Parathyroid adenoma (tissue), 2 donors: ENCODE results near the gene PNLDC1.

Experiments
- H2AFZ ChIP-seq: fragments of 300-600 bp; sonication (generic); one replicate; pipeline ENCODE4 v1.7.0; 2017; ENCODE audit warnings: antibody characterized with exemption, mild to moderate bottlenecking
- H3K27ac ChIP-seq: fragments of 300-600 bp; sonication (generic); one replicate; pipeline ENCODE4 v1.7.0; 2017
- H3K27me3 ChIP-seq: fragments of 300-600 bp; sonication (generic); one replicate; pipeline ENCODE4 v1.7.0; 2017; ENCODE audit warnings: low read length; ENCODE audit not compliant: control insufficient read depth, insufficient read depth
- H3K36me3 ChIP-seq: fragments of 300-600 bp; sonication (generic); one replicate; pipeline ENCODE4 v1.7.0; 2017; ENCODE audit warnings: low read length; ENCODE audit not compliant: control insufficient read depth, insufficient read depth
- H3K4me1 ChIP-seq: fragments of 300-600 bp; sonication (generic); one replicate; pipeline ENCODE4 v1.7.0; 2017; ENCODE audit warnings: control low read depth
- H3K4me2 ChIP-seq: fragments of 300-600 bp; sonication (generic); one replicate; pipeline ENCODE4 v1.7.0; 2017; ENCODE audit warnings: low read length
- H3K4me3 ChIP-seq: fragments of 300-600 bp; sonication (generic); one replicate; pipeline ENCODE4 v1.7.0; 2017; ENCODE audit warnings: low read depth, low read length
- H3K79me2 ChIP-seq: fragments of 300-600 bp; sonication (generic); one replicate; pipeline ENCODE4 v1.7.0; 2017; ENCODE audit warnings: control low read depth
- H3K9ac ChIP-seq: fragments of 300-600 bp; sonication (generic); one replicate; pipeline ENCODE4 v1.7.0; 2017; ENCODE audit warnings: mild to moderate bottlenecking
- H3K9me3 ChIP-seq: fragments of 300-600 bp; sonication (generic); one replicate; pipeline ENCODE4 v1.7.0; 2017; ENCODE audit warnings: low read length; ENCODE audit not compliant: control insufficient read depth
- TF ChIP-seq, protein P1 (sequence below): fragments of 300-600 bp; sonication (generic); IDR thresholded peaks from one replicate; pipeline ENCODE4 v1.7.0; 2017; ENCODE audit warnings: antibody characterized with exemption, mild to moderate bottlenecking
- donor health status: primary hyperparathyroidism.

The PNLDC1 gene, protein sequence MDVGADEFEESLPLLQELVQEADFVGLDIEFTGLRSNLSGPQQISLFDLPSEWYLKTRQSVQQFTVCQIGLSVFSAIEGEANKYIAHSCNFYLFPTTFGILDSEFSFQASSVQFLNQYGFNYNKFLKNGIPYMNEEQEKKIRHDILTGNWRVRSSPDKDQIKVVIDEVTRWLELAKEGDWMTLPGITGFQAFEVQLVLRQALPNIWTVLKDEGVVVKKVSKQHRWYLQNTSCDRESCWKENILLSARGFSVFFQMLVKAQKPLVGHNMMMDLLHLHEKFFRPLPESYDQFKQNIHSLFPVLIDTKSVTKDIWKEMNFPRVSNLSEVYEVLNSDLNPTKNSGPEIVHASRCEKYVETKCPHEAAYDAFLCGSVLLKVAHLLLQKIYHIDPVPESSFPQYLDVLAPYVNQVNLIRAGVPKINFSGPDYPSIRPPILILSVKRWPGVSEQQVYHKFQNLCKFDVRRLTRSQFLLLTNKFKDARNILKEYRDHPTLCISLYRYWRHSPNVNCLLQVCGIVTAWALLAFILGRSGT

GRCh38 chr6:159800141-159800865, at the start of gene PNLDC1:
PNLDC1 (plus strand) TSS chr6:159800276; CDS start chr6:159800308, 32 bp downstream.
- no peak within 1 kb of the TSS for H3K27ac ChIP-seq
- H3K4me1 ChIP-seq = no peaks in the 10 kb centered on the region
- no peaks in the 10 kb centered on the region for H3K27me3 ChIP-seq
- no peak within 1 kb of the TSS for H3K4me3 ChIP-seq
- H3K9ac ChIP-seq = no peak within 1 kb of the TSS
- no peaks in the 10 kb centered on the region for H3K79me2 ChIP-seq
- TF ChIP-seq, protein P1, sequence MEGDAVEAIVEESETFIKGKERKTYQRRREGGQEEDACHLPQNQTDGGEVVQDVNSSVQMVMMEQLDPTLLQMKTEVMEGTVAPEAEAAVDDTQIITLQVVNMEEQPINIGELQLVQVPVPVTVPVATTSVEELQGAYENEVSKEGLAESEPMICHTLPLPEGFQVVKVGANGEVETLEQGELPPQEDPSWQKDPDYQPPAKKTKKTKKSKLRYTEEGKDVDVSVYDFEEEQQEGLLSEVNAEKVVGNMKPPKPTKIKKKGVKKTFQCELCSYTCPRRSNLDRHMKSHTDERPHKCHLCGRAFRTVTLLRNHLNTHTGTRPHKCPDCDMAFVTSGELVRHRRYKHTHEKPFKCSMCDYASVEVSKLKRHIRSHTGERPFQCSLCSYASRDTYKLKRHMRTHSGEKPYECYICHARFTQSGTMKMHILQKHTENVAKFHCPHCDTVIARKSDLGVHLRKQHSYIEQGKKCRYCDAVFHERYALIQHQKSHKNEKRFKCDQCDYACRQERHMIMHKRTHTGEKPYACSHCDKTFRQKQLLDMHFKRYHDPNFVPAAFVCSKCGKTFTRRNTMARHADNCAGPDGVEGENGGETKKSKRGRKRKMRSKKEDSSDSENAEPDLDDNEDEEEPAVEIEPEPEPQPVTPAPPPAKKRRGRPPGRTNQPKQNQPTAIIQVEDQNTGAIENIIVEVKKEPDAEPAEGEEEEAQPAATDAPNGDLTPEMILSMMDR = no peak
- H3K36me3 ChIP-seq = no peaks in the 10 kb centered on the region
- H2AFZ ChIP-seq = no peak within 1 kb of the TSS
- no peak within 1 kb of the TSS for H3K4me2 ChIP-seq
- no peaks in the 10 kb centered on the region for H3K9me3 ChIP-seq

- TF ChIP-seq, protein P1 = no peak
- no peak overlapping the region for H3K4me3 ChIP-seq
- H3K9ac ChIP-seq = no peak overlapping the region
- H3K27me3 ChIP-seq = no peaks in the 10 kb centered on the region
- no peak overlapping the region for H3K27ac ChIP-seq
- no peaks in the 10 kb centered on the region for H3K36me3 ChIP-seq
- no peak overlapping the region for H3K4me2 ChIP-seq
- no peaks in the 10 kb centered on the region for H3K4me1 ChIP-seq
- no peak overlapping the region for H2AFZ ChIP-seq
- no peaks in the 10 kb centered on the region for H3K9me3 ChIP-seq
- no peaks in the 10 kb centered on the region for H3K79me2 ChIP-seq
Measured at GRCh38 chr6:159751448-159751847, 48.6 kb upstream of the PNLDC1 start.

GRCh38 chr6:159753081-159753872, 46.8 kb upstream of the PNLDC1 start:
- no peaks in the 10 kb centered on the region for H3K9me3 ChIP-seq
- no peaks in the 10 kb centered on the region for H3K27me3 ChIP-seq
- no peaks in the 10 kb centered on the region for H3K36me3 ChIP-seq
- H3K27ac ChIP-seq = no peak overlapping the region
- no peaks in the 10 kb centered on the region for H3K79me2 ChIP-seq
- no peak overlapping the region for H3K4me2 ChIP-seq
- no peak overlapping the region for H3K9ac ChIP-seq
- TF ChIP-seq, protein P1 = no peak
- no peaks in the 10 kb centered on the region for H3K4me1 ChIP-seq
- no peak overlapping the region for H3K4me3 ChIP-seq
- H2AFZ ChIP-seq = no peak overlapping the region

DNA sequence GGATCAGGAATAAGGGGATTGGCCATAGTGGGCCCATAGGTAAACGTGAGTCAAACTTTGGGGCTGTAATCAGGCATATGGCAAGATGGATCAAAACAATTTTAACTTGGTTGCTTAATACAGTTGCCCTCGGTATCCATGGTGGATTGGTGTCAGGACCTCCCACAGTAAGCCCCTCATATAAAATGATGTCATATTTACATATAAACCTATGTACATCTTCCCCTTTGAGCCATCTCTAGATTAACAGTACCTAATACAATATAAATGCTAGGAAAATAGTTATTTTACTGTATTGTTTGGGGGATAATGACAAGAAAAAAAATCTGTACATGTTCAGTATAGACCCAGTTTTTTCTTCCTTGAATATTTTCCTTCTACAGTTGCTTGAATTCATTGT, 45.7 kb upstream of the PNLDC1 start:
- no peak overlapping the region for H3K27ac ChIP-seq
- H3K9ac ChIP-seq = no peak overlapping the region
- no peaks in the 10 kb centered on the region for H3K9me3 ChIP-seq
- H3K4me1 ChIP-seq = no peaks in the 10 kb centered on the region
- H3K27me3 ChIP-seq = no peaks in the 10 kb centered on the region
- H3K79me2 ChIP-seq = no peaks in the 10 kb centered on the region
- no peak overlapping the region for H3K4me2 ChIP-seq
- no peak overlapping the region for H3K4me3 ChIP-seq
- no peaks in the 10 kb centered on the region for H3K36me3 ChIP-seq
- H2AFZ ChIP-seq = no peak overlapping the region
- TF ChIP-seq, protein P1 = no peak
